ENCODE measurements around the gene SSC5D. TPM values are rescaled to one million over a fixed set of nuclear protein-coding genes. Genes with fewer than 3 reads are reported as not detected.

SSC5D gene
- total RNA-seq, 2 donors from 2014 or later = 32.4 to 40.6 TPM

- intact Hi-C loops (cut with DNase I) = loop anchor here in 1 of 2 donors (5.0 kb wide), 1 partner anchor 562 kb away; no protein-coding TSS in a partner anchor
- no peak for DNase-seq (ENCODE audit: low spot score)
These were observed 4.3 kb upstream of the SSC5D start for GRCh38 chr19:55483706-55484592.

DNA sequence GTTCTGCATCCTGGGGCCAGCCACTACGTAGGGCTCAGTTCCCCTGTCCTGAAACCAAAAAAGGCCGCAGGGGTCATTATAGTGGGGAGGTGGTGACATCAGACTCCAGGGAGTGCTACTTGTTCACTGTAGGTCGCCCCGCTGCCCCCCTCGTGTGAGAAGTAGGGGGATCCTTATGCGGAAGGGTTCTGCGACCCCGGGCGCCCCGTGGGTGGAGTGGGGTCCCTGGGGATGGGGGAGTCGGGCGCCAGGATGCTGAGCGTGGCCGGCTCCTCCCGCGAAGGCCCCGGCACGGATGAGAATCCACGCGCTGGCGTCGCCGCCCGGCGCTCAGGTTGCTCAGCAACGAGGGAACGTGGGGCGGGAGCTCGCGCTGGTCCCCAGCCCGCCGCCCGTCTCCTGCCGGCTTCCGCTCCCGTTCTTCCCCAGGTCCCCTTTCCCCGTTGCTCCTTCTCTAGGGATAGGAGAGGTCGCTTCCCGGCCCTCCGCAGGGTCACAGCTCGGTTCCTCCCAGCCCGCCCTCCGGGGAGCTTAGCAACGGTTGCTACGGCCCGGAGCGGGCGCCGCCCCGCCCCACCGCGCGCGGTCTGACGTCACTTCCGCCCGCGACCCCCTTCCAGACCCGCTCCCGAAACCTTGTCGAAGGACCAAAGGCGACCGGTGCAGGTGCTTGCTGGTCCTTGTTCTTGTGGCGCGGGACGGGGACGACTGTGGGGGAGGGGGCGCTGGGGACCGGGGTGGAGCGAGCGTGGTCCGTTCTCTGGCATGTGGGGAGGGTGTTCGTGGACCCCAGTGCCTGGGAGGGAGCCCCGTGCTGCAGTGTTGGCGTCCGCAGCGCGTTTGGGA is 3.4 kb upstream of the SSC5D start, which contains the start of gene NAT14:
Gene NAT14 (plus strand): TSS at position 596 of the 846 bp plus-strand sequence. CDS start 521 bp downstream, outside the sequence.
- no peak for DNase-seq (ENCODE audit: low spot score)
- intact Hi-C loops (cut with DNase I) = loop anchor here in 1 of 2 donors (5.0 kb wide), 1 partner anchor 563 kb away; no protein-coding TSS in a partner anchor

- DNase-seq (ENCODE audit: low spot score) = no peak
- intact Hi-C loops (cut with DNase I) = no loop called here
These were observed 2.7 kb upstream of the SSC5D start for GRCh38 chr19:55485439-55486011.

DNA sequence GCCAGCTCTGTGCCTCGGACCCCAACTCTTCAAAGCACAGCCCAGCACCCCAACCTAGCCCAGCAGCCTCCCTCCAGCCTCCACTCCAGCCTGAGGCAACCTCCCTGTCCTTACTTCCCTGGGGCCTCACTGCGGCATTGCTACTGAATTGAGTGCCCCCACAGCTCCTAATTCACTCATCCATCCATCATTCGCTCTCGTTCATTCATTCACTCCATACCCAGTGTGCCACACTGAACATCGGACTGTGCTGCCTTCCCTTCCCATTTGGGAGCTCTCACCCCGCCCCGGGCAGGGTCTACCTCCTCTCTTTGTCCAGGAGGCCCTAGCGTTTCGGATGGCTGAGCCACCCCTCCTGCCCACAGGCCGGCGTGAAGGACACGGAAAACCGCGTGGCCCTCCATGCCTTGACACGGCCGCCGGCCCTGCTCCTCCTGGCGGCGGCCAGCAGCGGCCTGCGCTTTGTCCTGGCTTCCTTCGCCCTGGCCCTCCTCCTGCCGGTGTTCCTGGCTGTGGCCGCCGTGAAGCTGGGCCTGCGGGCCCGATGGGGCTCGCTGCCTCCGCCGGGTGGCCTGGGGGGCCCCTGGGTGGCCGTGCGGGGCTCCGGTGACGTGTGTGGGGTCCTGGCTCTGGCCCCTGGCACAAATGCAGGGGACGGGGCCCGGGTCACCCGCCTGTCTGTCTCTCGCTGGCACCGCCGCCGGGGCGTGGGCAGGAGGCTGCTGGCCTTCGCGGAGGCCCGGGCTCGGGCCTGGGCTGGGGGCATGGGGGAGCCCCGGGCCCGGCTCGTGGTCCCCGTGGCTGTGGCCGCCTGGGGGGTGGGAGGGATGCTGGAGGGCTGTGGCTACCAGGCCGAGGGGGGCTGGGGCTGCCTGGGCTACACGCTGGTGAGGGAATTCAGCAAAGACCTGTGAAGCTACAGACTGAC is 1.9 kb upstream of the SSC5D start:
- intact Hi-C loops (cut with DNase I) = no loop called here
- no peak for DNase-seq (ENCODE audit: low spot score)

DNA sequence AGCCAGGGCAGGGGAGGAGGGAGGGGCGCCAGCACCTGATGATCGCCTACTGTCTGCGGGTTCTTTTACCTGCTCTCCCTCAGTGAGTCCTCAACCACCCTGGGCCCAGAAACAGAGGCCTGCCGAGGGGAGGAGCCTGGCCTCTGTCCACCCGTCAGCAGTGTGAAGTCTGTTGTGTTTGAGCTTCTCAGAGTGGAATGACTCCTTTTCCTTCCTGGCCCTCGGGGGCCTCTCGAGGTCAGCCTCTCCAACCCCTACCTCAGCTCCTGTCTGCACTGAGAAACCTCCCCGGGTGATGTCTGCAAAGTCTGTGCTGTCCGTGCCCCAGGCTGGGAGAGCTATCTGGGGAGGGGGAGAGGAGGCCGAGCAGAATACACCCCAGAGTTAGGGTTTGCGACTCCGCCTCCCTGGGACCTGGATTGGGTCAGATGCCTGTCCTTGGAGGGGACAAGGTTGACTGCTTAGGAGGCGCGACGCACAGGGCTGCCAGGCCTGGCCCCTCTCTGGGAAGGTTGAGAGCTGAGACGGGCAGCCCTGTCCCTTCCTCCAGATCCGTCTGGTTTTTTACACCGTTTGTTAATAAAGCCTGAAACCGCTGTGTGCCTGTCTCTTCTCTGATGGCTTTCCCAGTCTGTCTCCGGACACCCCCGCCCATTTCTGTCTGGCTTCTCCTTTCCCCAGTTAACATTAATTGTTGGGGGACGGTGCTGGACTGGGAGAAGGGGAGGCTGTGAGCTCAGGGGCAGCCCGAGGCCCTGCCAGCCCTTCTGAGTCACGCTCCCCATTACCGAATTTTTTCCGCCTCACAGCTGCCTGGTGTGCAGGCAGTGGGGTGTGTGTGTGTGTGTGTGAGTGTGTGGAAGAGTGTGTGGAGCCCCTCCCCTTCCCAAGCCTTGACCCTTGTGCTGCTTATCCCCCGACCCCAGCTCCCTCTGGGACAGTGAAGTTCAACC is 989 bp upstream of the SSC5D start:
- DNase-seq (ENCODE audit: low spot score) = peak; percentile 93
- intact Hi-C loops (cut with DNase I) = no loop called here

GRCh38 chr19:55488986-55489710 is 912 bp downstream of the SSC5D start:
- intact Hi-C loops (cut with DNase I) = no loop called here
- no peak for DNase-seq (ENCODE audit: low spot score)

DNA sequence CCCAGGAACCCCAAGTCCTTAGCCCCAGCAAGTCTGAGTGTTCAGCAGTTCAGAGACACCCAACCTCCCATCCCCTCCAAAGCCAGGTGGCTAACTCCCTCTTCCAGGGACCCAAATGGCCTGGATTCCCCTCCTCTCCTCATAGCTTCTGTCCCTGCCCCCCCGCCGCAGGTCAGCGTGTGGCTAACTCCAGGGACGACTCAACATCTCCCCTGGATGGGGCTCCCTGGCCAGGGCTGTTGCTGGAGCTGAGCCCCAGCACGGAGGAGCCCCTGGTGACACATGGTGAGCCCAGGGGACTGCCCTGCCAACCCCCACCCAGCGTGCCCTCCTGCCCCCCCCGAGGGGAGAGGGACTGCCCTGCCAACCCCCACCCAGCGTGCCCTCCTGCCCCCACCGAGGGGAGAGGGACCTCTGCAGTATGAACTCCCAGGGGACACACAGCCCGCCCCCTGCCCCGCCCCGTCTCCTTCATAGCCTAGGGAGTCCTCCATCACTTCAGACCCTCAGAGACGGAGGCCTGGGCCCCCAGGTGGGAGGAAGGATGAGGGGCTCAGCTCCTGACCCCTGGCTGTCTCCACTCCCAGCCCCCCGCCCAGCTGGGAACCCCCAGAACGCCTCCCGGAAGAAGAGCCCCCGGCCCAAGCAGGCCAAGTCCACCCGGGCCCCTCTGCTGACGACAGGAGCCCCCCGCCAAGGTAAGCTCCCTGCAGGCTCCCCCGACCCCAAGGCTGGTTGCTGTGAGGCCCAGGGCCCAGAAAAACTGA is 1.7 kb downstream of the SSC5D start:
- DNase-seq (ENCODE audit: low spot score) = no peak
- intact Hi-C loops (cut with DNase I) = no loop called here

DNA sequence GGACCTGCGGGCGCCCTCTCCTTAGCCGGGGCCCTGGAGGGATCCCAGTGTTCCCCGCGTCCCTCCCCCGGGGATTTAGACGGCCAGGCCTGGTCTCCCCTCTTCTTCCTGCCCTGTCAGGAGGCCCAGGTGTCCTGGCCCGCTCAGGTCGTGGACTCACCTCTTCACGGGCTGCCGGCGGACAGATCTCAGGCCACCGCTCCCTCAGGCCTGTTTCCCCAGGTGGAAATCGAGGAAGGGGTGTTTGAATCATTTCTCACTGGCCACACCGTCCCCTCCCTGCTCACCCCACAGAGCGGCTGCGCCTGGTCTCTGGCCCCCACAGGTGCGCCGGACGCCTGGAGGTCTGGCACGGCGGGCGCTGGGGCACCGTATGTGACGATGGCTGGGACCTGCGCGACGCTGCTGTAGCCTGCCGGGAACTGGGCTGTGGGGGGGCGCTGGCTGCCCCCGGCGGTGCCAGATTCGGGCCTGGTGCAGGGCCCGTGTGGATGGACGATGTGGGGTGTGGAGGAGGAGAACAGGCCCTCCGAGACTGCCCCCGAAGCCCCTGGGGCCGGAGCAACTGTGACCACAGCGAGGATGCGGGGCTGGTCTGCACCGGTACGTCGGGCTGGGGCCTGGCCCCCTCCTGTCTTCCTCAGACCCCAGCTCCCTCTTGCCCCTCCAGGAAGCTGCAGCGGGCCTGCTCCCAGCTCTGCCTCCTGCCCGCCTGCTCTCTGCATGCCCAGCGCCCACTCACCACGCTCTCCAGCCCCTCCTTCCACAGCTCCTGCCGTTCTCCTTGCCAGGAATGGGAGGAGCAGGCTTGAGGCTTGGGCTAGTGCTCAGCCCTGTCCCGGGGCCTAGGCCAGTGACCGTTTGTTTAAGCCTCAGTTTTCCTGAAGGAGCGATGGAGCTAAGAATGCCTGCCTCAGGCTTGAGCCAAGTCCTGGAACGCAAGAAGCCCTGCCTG is 2.5 kb downstream of the SSC5D start:
- intact Hi-C loops (cut with DNase I) = no loop called here
- no peak for DNase-seq (ENCODE audit: low spot score)

GRCh38 chr19:55491546-55492360 is 3.5 kb downstream of the SSC5D start:
- DNase-seq (ENCODE audit: low spot score) = no peak
- intact Hi-C loops (cut with DNase I) = no loop called here

- no peak for DNase-seq (ENCODE audit: low spot score)
- intact Hi-C loops (cut with DNase I) = no loop called here
These were observed 4.2 kb downstream of the SSC5D start for GRCh38 chr19:55492362-55492944.

- no peak for DNase-seq (ENCODE audit: low spot score)
- intact Hi-C loops (cut with DNase I) = no loop called here
These were observed 4.9 kb downstream of the SSC5D start for GRCh38 chr19:55493052-55493644.

DNA sequence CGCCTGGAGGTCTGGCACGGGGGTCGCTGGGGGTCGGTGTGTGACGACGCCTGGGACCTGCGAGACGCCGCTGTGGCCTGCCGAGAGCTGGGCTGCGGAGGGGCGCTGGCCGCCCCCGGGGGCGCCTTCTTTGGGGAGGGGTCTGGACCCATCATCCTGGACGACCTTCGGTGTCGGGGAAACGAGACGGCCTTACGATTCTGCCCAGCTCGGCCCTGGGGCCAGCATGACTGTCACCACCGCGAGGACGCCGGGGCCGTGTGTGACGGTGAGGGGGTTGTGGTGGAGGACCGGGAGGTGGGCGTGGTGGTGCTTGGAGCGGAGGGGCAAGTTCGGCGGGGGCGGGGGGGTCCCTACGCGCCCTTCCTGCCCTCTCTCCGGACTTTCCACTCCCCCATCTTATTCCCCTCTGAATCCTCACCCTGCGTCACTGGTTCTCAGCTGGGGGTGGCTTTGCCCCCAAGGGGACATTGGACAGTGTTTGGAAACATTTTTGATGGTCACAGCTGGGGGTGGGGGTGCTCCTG is 5.5 kb downstream of the SSC5D start:
- intact Hi-C loops (cut with DNase I) = no loop called here
- no peak for DNase-seq (ENCODE audit: low spot score)

DNA sequence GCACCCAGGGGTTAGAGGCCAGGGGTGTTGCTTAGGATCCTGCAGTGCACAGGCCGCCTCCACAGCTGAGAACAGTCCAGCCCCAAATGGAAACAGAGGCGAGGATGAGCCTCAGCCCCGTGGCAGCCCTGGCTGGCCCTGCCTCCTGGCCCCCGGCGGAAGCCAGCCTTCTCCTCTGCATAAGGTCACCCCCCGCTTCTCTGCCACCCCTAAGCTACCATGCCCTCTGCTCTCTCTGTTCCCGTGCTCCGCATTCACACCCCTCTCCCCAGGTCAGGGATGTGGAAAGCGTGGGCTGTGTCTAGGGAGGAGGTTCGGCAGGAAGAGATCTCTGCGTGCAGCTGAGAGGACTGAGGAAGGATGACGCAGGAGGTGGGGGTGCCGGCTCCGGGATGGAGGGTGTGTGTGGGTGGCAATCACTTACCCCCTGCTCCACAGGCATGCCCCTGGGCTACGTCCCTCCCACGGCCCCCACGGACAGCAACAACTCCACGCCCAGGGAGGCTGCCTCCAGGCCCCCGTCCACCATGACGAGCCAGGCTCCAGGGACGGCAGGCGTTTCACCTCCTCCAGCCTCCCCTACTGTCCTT is 6.0 kb downstream of the SSC5D start:
- DNase-seq (ENCODE audit: low spot score) = peak; percentile 88
- intact Hi-C loops (cut with DNase I) = no loop called here
